ENCODE measurements around the gene GLYATL1. TPM values are rescaled to one million over a fixed set of nuclear protein-coding genes. Genes with fewer than 3 reads are reported as not detected.

GLYATL1 gene
- total and polyA plus RNA-seq, 2 of the 8 experiments (the other 6 are each of a cell fraction or from before 2014, with no cell fraction given), result 8.6 to 10.7 TPM

DNA sequence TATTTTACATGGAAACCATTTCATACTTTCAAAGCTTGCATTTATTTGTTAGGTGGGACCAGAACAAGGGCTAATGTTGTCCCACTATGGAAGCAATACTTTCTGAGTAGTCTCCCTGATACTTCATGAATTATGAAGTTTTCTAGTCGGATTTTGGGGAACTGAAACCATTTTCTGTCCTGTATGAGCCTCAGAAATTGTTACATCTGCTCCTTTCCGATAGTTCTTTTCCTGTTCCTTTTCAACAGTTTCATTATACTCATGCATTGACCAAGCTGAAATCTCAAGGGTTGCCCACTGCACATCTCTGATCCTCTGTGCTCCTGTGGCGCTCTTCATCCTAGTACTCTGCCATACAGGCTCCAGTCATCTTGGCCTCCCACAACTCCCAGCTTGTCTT is 31.5 kb upstream of the GLYATL1 start (continued):
- TF ChIP-seq, protein P1, sequence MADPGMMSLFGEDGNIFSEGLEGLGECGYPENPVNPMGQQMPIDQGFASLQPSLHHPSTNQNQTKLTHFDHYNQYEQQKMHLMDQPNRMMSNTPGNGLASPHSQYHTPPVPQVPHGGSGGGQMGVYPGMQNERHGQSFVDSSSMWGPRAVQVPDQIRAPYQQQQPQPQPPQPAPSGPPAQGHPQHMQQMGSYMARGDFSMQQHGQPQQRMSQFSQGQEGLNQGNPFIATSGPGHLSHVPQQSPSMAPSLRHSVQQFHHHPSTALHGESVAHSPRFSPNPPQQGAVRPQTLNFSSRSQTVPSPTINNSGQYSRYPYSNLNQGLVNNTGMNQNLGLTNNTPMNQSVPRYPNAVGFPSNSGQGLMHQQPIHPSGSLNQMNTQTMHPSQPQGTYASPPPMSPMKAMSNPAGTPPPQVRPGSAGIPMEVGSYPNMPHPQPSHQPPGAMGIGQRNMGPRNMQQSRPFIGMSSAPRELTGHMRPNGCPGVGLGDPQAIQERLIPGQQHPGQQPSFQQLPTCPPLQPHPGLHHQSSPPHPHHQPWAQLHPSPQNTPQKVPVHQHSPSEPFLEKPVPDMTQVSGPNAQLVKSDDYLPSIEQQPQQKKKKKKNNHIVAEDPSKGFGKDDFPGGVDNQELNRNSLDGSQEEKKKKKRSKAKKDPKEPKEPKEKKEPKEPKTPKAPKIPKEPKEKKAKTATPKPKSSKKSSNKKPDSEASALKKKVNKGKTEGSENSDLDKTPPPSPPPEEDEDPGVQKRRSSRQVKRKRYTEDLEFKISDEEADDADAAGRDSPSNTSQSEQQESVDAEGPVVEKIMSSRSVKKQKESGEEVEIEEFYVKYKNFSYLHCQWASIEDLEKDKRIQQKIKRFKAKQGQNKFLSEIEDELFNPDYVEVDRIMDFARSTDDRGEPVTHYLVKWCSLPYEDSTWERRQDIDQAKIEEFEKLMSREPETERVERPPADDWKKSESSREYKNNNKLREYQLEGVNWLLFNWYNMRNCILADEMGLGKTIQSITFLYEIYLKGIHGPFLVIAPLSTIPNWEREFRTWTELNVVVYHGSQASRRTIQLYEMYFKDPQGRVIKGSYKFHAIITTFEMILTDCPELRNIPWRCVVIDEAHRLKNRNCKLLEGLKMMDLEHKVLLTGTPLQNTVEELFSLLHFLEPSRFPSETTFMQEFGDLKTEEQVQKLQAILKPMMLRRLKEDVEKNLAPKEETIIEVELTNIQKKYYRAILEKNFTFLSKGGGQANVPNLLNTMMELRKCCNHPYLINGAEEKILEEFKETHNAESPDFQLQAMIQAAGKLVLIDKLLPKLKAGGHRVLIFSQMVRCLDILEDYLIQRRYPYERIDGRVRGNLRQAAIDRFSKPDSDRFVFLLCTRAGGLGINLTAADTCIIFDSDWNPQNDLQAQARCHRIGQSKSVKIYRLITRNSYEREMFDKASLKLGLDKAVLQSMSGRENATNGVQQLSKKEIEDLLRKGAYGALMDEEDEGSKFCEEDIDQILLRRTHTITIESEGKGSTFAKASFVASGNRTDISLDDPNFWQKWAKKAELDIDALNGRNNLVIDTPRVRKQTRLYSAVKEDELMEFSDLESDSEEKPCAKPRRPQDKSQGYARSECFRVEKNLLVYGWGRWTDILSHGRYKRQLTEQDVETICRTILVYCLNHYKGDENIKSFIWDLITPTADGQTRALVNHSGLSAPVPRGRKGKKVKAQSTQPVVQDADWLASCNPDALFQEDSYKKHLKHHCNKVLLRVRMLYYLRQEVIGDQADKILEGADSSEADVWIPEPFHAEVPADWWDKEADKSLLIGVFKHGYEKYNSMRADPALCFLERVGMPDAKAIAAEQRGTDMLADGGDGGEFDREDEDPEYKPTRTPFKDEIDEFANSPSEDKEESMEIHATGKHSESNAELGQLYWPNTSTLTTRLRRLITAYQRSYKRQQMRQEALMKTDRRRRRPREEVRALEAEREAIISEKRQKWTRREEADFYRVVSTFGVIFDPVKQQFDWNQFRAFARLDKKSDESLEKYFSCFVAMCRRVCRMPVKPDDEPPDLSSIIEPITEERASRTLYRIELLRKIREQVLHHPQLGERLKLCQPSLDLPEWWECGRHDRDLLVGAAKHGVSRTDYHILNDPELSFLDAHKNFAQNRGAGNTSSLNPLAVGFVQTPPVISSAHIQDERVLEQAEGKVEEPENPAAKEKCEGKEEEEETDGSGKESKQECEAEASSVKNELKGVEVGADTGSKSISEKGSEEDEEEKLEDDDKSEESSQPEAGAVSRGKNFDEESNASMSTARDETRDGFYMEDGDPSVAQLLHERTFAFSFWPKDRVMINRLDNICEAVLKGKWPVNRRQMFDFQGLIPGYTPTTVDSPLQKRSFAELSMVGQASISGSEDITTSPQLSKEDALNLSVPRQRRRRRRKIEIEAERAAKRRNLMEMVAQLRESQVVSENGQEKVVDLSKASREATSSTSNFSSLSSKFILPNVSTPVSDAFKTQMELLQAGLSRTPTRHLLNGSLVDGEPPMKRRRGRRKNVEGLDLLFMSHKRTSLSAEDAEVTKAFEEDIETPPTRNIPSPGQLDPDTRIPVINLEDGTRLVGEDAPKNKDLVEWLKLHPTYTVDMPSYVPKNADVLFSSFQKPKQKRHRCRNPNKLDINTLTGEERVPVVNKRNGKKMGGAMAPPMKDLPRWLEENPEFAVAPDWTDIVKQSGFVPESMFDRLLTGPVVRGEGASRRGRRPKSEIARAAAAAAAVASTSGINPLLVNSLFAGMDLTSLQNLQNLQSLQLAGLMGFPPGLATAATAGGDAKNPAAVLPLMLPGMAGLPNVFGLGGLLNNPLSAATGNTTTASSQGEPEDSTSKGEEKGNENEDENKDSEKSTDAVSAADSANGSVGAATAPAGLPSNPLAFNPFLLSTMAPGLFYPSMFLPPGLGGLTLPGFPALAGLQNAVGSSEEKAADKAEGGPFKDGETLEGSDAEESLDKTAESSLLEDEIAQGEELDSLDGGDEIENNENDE (IDR thresholded peaks at IDR 0.05; ENCODE audit: insufficient replicate concordance, low read length), result no peak
- TF ChIP-seq SP2 (IDR thresholded peaks at IDR 0.05; ENCODE audit: low read length) (no peak), SIN3A (conservative IDR thresholded peaks at IDR 0.05 in 1 of 2, IDR thresholded peaks at IDR 0.05 in 1 of 2; ENCODE audit: low read depth in 1 of 2, low read length in 2 of 2) (no peak), KDM4A (IDR thresholded peaks at IDR 0.05; ENCODE audit: low read depth, low read length, severe bottlenecking) (no peak), JUN (IDR thresholded peaks at IDR 0.05; ENCODE audit: low read depth, low read length) (no peak), PHF8 (conservative IDR thresholded peaks at IDR 0.05; ENCODE audit: low read depth, low read length) (no peak), NANOG (IDR thresholded peaks at IDR 0.05; ENCODE audit: insufficient read depth, low read depth, low read length, poor library complexity, severe bottlenecking) (no peak), SUZ12 (IDR thresholded peaks at IDR 0.05; ENCODE audit: low read length) (no peak)
- TF ChIP-seq, protein P2, sequence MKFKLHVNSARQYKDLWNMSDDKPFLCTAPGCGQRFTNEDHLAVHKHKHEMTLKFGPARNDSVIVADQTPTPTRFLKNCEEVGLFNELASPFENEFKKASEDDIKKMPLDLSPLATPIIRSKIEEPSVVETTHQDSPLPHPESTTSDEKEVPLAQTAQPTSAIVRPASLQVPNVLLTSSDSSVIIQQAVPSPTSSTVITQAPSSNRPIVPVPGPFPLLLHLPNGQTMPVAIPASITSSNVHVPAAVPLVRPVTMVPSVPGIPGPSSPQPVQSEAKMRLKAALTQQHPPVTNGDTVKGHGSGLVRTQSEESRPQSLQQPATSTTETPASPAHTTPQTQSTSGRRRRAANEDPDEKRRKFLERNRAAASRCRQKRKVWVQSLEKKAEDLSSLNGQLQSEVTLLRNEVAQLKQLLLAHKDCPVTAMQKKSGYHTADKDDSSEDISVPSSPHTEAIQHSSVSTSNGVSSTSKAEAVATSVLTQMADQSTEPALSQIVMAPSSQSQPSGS (IDR thresholded peaks at IDR 0.05; ENCODE audit: low read length), result no peak
